ENCODE data around the gene RRAGC.
"Not testable (repeated sequence)": the region's sequence is repeated elsewhere in the genome, so short reads cannot be mapped to it uniquely, and the experiment has no call there.

RRAGC gene

GRCh38 chr1:38814444-38814983 lies 45.1 kb downstream of the RRAGC start:
- Histone ChIP-seq H3K27ac (ENCODE audit: low read depth, low read length) (no peak overlapping the region), H3K9ac (ENCODE audit: low read length) (no peak overlapping the region), H3K4me3 (ENCODE audit: low read depth in 1 of 2, low read length in 2 of 2) (no peak overlapping the region), H3K9me3 (ENCODE audit: low read length) (no peaks in the 10 kb centered on the region), H3K27me3 (ENCODE audit: control insufficient read depth in 1 of 2, insufficient read depth in 2 of 2, low read length in 2 of 2) (peaks cover 33 to 40% of the 10 kb centered on the region in 2 donors), H3K36me3 (ENCODE audit: insufficient read depth, low read length) (no peaks in the 10 kb centered on the region), H3K4me1 (ENCODE audit: insufficient read depth, low read length) (no peaks in the 10 kb centered on the region)

DNA sequence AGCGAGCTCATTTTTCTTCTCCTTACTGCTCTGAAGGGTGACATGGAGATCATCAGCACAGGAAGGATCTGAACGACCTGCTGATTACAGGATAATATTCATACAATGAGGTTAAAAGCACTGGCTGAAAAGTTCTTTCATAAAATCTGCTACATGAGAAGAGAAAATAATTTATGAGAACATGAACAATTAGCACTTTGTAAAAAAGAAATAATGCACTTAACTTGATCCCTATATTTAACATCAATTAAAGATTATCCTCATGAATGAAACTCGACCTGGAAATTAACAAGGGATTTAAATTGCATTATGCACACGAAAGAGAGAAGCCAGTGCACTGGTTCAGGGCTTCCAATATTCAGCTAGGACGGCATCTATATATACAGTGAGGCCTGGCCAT lies 46.6 kb downstream of the RRAGC start:
- no peak overlapping the region for H3K27ac ChIP-seq (ENCODE audit: low read depth, low read length)
- peaks cover 28 to 33% of the 10 kb centered on the region in 2 donors for H3K27me3 ChIP-seq (ENCODE audit: control insufficient read depth in 1 of 2, insufficient read depth in 2 of 2, low read length in 2 of 2)
- no peaks in the 10 kb centered on the region for H3K36me3 ChIP-seq (ENCODE audit: insufficient read depth, low read length)
- no peak overlapping the region for H3K9ac ChIP-seq (ENCODE audit: low read length)
- H3K9me3 ChIP-seq (ENCODE audit: low read length): no peaks in the 10 kb centered on the region
- H3K4me1 ChIP-seq (ENCODE audit: insufficient read depth, low read length): no peaks in the 10 kb centered on the region
- H3K4me3 ChIP-seq (ENCODE audit: low read depth in 1 of 2, low read length in 2 of 2): no peak overlapping the region

DNA sequence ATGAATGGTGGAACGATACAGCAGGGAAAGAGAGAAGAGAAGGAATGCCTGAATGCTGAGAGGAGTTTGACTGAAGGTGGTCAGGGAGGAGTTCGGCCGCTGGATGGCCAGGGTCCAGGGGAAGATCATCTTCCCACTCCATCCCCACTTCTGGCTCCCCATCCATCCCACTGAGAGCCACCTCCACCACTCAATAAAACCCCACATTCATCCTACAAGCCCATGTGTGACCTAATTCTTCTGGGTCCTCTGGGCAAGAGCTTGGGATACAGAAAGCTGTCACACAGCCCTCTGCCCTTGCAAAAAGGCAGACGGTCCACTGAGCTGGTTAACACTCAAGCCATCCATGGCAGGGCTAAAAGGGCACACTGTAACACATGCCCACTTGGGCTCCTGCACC lies 48.1 kb downstream of the RRAGC start:
- H3K27ac ChIP-seq (ENCODE audit: low read depth, low read length); H3K9ac ChIP-seq (ENCODE audit: low read length); H3K4me3 ChIP-seq (ENCODE audit: low read depth in 1 of 2, low read length in 2 of 2); H3K36me3 ChIP-seq (ENCODE audit: insufficient read depth, low read length); H3K9me3 ChIP-seq (ENCODE audit: low read length); H3K4me1 ChIP-seq (ENCODE audit: insufficient read depth, low read length): not testable (repeated sequence)
- H3K27me3 ChIP-seq (ENCODE audit: control insufficient read depth in 1 of 2, insufficient read depth in 2 of 2, low read length in 2 of 2): peaks cover 20 to 21% of the 10 kb centered on the region in 2 donors

- H3K27ac ChIP-seq (ENCODE audit: low read depth, low read length): no peak overlapping the region
- no peak overlapping the region for H3K9ac ChIP-seq (ENCODE audit: low read length)
- H3K4me1 ChIP-seq (ENCODE audit: insufficient read depth, low read length): no peaks in the 10 kb centered on the region
- H3K9me3 ChIP-seq (ENCODE audit: low read length): no peaks in the 10 kb centered on the region
- no peak overlapping the region for H3K4me3 ChIP-seq (ENCODE audit: low read depth in 1 of 2, low read length in 2 of 2)
- H3K27me3 ChIP-seq (ENCODE audit: control insufficient read depth in 1 of 2, insufficient read depth in 2 of 2, low read length in 2 of 2): peaks cover 19 to 38% of the 10 kb centered on the region in 2 donors
- H3K36me3 ChIP-seq (ENCODE audit: insufficient read depth, low read length): no peaks in the 10 kb centered on the region
Measured at GRCh38 chr1:38806090-38806489, 53.5 kb downstream of the RRAGC start.

DNA sequence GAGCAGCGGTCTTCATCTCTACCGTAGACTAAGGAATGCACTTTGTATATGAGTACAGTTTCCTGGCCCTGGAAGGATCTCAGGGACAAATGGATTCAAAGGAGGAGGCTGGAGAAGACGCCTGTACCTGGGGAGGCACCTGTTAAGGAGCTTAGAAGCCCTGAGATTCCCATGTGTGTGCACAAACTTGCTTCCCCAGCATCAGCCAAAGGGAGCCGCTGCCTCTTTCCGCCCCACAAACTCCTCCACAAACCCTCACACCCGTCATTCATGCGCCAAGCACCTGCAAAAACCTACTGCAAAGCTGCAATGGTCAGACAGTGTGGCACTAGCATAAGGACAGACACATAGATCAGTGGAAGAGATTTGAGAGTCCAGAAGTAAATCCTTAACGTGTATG lies 54.5 kb downstream of the RRAGC start:
- no peak overlapping the region for H3K27ac ChIP-seq (ENCODE audit: low read depth, low read length)
- H3K4me3 ChIP-seq (ENCODE audit: low read depth in 1 of 2, low read length in 2 of 2): no peak overlapping the region
- no peaks in the 10 kb centered on the region for H3K36me3 ChIP-seq (ENCODE audit: insufficient read depth, low read length)
- H3K9ac ChIP-seq (ENCODE audit: low read length): no peak overlapping the region
- H3K27me3 ChIP-seq (ENCODE audit: control insufficient read depth in 1 of 2, insufficient read depth in 2 of 2, low read length in 2 of 2): peaks cover 19 to 42% of the 10 kb centered on the region in 2 donors
- H3K4me1 ChIP-seq (ENCODE audit: insufficient read depth, low read length): no peaks in the 10 kb centered on the region
- no peaks in the 10 kb centered on the region for H3K9me3 ChIP-seq (ENCODE audit: low read length)

- Histone ChIP-seq H3K4me1 (ENCODE audit: insufficient read depth, low read length) (no peaks in the 10 kb centered on the region), H3K36me3 (ENCODE audit: insufficient read depth, low read length) (no peaks in the 10 kb centered on the region), H3K4me3 (ENCODE audit: low read depth in 1 of 2, low read length in 2 of 2) (no peak overlapping the region), H3K27me3 (ENCODE audit: control insufficient read depth in 1 of 2, insufficient read depth in 2 of 2, low read length in 2 of 2) (peaks cover 19 to 42% of the 10 kb centered on the region in 2 donors), H3K9ac (ENCODE audit: low read length) (no peak overlapping the region), H3K27ac (ENCODE audit: low read depth, low read length) (no peak overlapping the region), H3K9me3 (ENCODE audit: low read length) (no peaks in the 10 kb centered on the region)
Measured at GRCh38 chr1:38804062-38804886, 55.3 kb downstream of the RRAGC start.

DNA sequence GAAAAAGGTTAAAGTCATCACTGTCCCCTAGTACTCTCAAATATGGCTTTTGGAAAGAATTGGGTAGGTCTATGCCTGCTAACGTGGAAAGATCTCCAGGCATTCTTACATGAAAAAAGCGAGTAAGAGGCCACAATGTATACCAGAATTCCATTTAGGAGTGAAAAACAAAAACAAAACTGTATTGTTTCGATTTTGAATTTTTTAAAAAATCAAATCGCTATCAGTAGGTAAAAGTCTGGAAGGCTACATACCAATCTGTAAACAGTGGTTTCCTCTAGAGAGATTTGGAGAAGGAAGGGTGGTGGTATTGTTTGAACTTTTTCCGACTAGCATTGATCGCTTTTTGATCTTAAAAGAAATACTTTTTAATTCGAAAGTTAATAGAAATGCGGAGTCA lies 55.9 kb downstream of the RRAGC start:
- H3K27ac ChIP-seq (ENCODE audit: low read depth, low read length): no peak overlapping the region
- no peak overlapping the region for H3K9ac ChIP-seq (ENCODE audit: low read length)
- H3K9me3 ChIP-seq (ENCODE audit: low read length): no peaks in the 10 kb centered on the region
- H3K4me1 ChIP-seq (ENCODE audit: insufficient read depth, low read length): no peaks in the 10 kb centered on the region
- H3K27me3 ChIP-seq (ENCODE audit: control insufficient read depth in 1 of 2, insufficient read depth in 2 of 2, low read length in 2 of 2): peaks cover 19 to 42% of the 10 kb centered on the region in 2 donors
- no peaks in the 10 kb centered on the region for H3K36me3 ChIP-seq (ENCODE audit: insufficient read depth, low read length)
- no peak overlapping the region for H3K4me3 ChIP-seq (ENCODE audit: low read depth in 1 of 2, low read length in 2 of 2)

GRCh38 chr1:38800720-38801671 lies 58.6 kb downstream of the RRAGC start:
- Histone ChIP-seq H3K27me3 (ENCODE audit: control insufficient read depth in 1 of 2, insufficient read depth in 2 of 2, low read length in 2 of 2) (peaks cover 18 to 34% of the 10 kb centered on the region in 2 donors), H3K9me3 (ENCODE audit: low read length) (no peaks in the 10 kb centered on the region), H3K9ac (ENCODE audit: low read length) (no peak overlapping the region), H3K4me1 (ENCODE audit: insufficient read depth, low read length) (no peaks in the 10 kb centered on the region), H3K4me3 (ENCODE audit: low read depth in 1 of 2, low read length in 2 of 2) (no peak overlapping the region), H3K27ac (ENCODE audit: low read depth, low read length) (no peak overlapping the region), H3K36me3 (ENCODE audit: insufficient read depth, low read length) (no peaks in the 10 kb centered on the region)

DNA sequence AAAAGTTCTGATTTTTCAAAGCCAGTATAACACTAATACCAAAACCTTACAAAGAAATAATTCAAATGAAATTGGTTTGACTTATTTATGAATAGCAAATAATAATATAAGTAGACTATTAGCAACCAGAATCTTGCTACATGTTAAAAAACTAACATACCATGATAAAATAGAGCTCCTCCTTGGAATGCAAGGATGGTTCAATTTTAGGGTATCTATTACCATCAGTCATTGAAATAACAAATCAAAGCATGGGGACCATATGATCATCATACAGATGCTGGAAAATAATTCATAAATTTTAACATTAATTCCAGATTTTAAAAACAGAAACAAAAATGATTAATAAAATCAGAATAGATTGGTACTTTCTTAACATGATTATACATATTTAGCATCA lies 66.3 kb downstream of the RRAGC start:
- Histone ChIP-seq H3K9ac (ENCODE audit: low read length) (no peak overlapping the region), H3K4me1 (ENCODE audit: insufficient read depth, low read length) (no peaks in the 10 kb centered on the region), H3K27ac (ENCODE audit: low read depth, low read length) (no peak overlapping the region), H3K36me3 (ENCODE audit: insufficient read depth, low read length) (no peaks in the 10 kb centered on the region), H3K9me3 (ENCODE audit: low read length) (no peaks in the 10 kb centered on the region), H3K4me3 (ENCODE audit: low read depth in 1 of 2, low read length in 2 of 2) (no peak overlapping the region), H3K27me3 (ENCODE audit: control insufficient read depth in 1 of 2, insufficient read depth in 2 of 2, low read length in 2 of 2) (no peaks in the 10 kb centered on the region)

GRCh38 chr1:38791892-38792291 lies 67.7 kb downstream of the RRAGC start:
- Histone ChIP-seq H3K27ac (ENCODE audit: low read depth, low read length) (no peak overlapping the region), H3K9me3 (ENCODE audit: low read length) (no peaks in the 10 kb centered on the region), H3K9ac (ENCODE audit: low read length) (no peak overlapping the region), H3K27me3 (ENCODE audit: control insufficient read depth in 1 of 2, insufficient read depth in 2 of 2, low read length in 2 of 2) (no peaks in the 10 kb centered on the region), H3K4me3 (ENCODE audit: low read depth in 1 of 2, low read length in 2 of 2) (no peak overlapping the region), H3K4me1 (ENCODE audit: insufficient read depth, low read length) (no peaks in the 10 kb centered on the region), H3K36me3 (ENCODE audit: insufficient read depth, low read length) (no peaks in the 10 kb centered on the region)

DNA sequence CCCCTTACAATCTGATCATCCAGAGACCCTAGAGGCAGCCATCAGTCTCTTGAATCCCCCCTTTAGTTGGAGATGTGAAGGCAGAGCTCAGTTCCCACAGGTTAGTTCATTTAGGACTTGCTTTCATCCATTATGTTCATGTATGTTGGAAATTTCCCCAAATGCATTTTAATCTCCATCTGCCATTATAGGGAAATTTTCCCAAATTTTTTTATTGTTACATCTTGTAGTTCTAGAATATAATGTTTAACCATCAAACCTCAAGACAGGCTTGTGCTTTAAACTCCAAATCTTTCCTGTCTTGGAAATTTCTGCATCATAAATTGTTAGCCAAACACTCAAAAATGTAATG lies 68.4 kb downstream of the RRAGC start:
- Histone ChIP-seq H3K4me3 (ENCODE audit: low read depth in 1 of 2, low read length in 2 of 2) (no peak overlapping the region), H3K9ac (ENCODE audit: low read length) (no peak overlapping the region), H3K9me3 (ENCODE audit: low read length) (no peaks in the 10 kb centered on the region), H3K36me3 (ENCODE audit: insufficient read depth, low read length) (no peaks in the 10 kb centered on the region), H3K27ac (ENCODE audit: low read depth, low read length) (no peak overlapping the region), H3K4me1 (ENCODE audit: insufficient read depth, low read length) (no peaks in the 10 kb centered on the region), H3K27me3 (ENCODE audit: control insufficient read depth in 1 of 2, insufficient read depth in 2 of 2, low read length in 2 of 2) (peaks cover 1 to 2% of the 10 kb centered on the region in 2 donors)

All from muscle layer of colon (tissue), 2 donors.